ENCODE data around the gene CPNE8. TPM values are rescaled to one million over a fixed set of nuclear protein-coding genes. Genes with fewer than 3 reads are reported as not detected.

The CPNE8 gene
- total RNA-seq, 1 experiment from 2014 or later: 23.6 TPM

DNA sequence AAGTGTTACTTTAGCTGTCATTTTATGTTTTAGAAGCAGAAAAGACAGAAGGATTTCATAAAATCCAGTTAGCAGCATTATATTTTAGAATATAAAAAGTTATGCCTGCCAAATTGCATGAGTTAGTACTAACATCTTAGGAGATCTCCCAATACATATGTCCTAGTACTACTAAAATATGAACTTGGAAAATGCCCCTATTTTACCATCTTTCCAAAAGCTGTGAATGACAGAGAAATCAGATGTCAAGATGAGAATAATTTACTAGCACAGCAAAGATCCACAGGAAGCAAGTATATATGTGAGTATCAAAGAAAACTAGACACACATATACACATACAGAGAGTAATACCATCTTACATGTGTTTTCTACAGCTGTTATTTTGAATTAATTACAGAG lies 196.9 kb downstream of the CPNE8 start:
- no peak overlapping the region for H3K4me3 ChIP-seq (ENCODE audit: low read depth in 2 of 2, low read length in 2 of 2)
- no peak for DNase-seq (ENCODE audit: low read depth, low spot score)
- H3K9me3 ChIP-seq (ENCODE audit: control insufficient read depth, insufficient read depth, low read depth, low read length): no peaks in the 10 kb centered on the region
- BruUV-seq (replicated peaks): no TSS peak
- no peaks in the 10 kb centered on the region for H3K4me1 ChIP-seq (ENCODE audit: control insufficient read depth, insufficient read depth, low read length)
- no peaks in the 10 kb centered on the region for H3K27me3 ChIP-seq (ENCODE audit: control insufficient read depth, insufficient read depth, low read length)
- POLR2A ChIA-PET: no interaction called here
- no peak for TF ChIP-seq TCF7L2 (IDR thresholded peaks at IDR 0.05; ENCODE audit: low read depth, low read length)
- TF ChIP-seq, protein P1, sequence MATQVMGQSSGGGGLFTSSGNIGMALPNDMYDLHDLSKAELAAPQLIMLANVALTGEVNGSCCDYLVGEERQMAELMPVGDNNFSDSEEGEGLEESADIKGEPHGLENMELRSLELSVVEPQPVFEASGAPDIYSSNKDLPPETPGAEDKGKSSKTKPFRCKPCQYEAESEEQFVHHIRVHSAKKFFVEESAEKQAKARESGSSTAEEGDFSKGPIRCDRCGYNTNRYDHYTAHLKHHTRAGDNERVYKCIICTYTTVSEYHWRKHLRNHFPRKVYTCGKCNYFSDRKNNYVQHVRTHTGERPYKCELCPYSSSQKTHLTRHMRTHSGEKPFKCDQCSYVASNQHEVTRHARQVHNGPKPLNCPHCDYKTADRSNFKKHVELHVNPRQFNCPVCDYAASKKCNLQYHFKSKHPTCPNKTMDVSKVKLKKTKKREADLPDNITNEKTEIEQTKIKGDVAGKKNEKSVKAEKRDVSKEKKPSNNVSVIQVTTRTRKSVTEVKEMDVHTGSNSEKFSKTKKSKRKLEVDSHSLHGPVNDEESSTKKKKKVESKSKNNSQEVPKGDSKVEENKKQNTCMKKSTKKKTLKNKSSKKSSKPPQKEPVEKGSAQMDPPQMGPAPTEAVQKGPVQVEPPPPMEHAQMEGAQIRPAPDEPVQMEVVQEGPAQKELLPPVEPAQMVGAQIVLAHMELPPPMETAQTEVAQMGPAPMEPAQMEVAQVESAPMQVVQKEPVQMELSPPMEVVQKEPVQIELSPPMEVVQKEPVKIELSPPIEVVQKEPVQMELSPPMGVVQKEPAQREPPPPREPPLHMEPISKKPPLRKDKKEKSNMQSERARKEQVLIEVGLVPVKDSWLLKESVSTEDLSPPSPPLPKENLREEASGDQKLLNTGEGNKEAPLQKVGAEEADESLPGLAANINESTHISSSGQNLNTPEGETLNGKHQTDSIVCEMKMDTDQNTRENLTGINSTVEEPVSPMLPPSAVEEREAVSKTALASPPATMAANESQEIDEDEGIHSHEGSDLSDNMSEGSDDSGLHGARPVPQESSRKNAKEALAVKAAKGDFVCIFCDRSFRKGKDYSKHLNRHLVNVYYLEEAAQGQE (IDR thresholded peaks at IDR 0.05; ENCODE audit: insufficient read depth in 1 of 2, low read depth in 2 of 2, low read length in 1 of 2): no peak
- TF ChIP-seq POLR2AphosphoS5 (IDR thresholded peaks at IDR 0.05; ENCODE audit: low read depth, low read length): no peak
- no peak for TF ChIP-seq SIN3A (IDR thresholded peaks at IDR 0.05; ENCODE audit: borderline replicate concordance, insufficient read depth, low read depth, low read length)
- TF ChIP-seq, protein P2, sequence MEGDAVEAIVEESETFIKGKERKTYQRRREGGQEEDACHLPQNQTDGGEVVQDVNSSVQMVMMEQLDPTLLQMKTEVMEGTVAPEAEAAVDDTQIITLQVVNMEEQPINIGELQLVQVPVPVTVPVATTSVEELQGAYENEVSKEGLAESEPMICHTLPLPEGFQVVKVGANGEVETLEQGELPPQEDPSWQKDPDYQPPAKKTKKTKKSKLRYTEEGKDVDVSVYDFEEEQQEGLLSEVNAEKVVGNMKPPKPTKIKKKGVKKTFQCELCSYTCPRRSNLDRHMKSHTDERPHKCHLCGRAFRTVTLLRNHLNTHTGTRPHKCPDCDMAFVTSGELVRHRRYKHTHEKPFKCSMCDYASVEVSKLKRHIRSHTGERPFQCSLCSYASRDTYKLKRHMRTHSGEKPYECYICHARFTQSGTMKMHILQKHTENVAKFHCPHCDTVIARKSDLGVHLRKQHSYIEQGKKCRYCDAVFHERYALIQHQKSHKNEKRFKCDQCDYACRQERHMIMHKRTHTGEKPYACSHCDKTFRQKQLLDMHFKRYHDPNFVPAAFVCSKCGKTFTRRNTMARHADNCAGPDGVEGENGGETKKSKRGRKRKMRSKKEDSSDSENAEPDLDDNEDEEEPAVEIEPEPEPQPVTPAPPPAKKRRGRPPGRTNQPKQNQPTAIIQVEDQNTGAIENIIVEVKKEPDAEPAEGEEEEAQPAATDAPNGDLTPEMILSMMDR (IDR thresholded peaks at IDR 0.05): no peak
- CTCF ChIA-PET: no interaction called here
- ATAC-seq: no peak
- H3K36me3 ChIP-seq (ENCODE audit: control insufficient read depth, insufficient read depth, low read length): no peaks in the 10 kb centered on the region
- intact Hi-C loops (cut with micrococcal nuclease; ENCODE audit: unreplicated experiment) (no loop called here), in situ Hi-C loops (cut with HindIII; ENCODE audit: low pct_unique_long_range_greater_than_20kb, low sequenced_read_pairs) (no loop called here)
- H3K27ac ChIP-seq (ENCODE audit: low read length): no peak overlapping the region

DNA sequence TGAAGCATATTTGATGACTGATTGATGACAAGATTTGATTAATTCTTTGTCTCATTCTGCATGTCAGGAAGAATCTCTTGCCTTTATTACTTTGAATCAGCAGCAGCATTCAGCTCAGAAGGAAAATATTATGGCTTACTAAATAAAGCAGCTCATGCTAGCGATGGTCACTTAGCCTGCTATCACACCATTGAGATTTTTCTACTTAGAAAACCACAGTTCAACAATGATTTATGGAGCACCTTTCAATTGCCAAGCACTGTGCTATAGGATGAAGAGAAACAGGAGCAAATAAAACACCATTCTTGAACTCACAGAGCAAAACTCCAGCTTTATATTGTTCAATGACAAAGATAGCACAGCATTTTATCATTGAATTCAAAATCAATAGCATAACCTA lies 197.7 kb downstream of the CPNE8 start:
- in situ Hi-C loops (cut with HindIII; ENCODE audit: low pct_unique_long_range_greater_than_20kb, low sequenced_read_pairs): no loop called here
- TF ChIP-seq TCF7L2 (IDR thresholded peaks at IDR 0.05; ENCODE audit: low read depth, low read length) (no peak), SIN3A (IDR thresholded peaks at IDR 0.05; ENCODE audit: borderline replicate concordance, insufficient read depth, low read depth, low read length) (no peak), POLR2AphosphoS5 (IDR thresholded peaks at IDR 0.05; ENCODE audit: low read depth, low read length) (no peak)
- TF ChIP-seq, protein P2 (IDR thresholded peaks at IDR 0.05): no peak
- TF ChIP-seq, protein P1 (IDR thresholded peaks at IDR 0.05; ENCODE audit: insufficient read depth in 1 of 2, low read depth in 2 of 2, low read length in 1 of 2): no peak

More for the DNA sequence above, 197.7 kb downstream of the CPNE8 start:
- DNase-seq (ENCODE audit: low read depth, low spot score) (no peak), ATAC-seq (no peak)
- Histone ChIP-seq H3K36me3 (ENCODE audit: control insufficient read depth, insufficient read depth, low read length) (no peaks in the 10 kb centered on the region), H3K27me3 (ENCODE audit: control insufficient read depth, insufficient read depth, low read length) (no peaks in the 10 kb centered on the region), H3K9me3 (ENCODE audit: control insufficient read depth, insufficient read depth, low read depth, low read length) (no peaks in the 10 kb centered on the region), H3K4me1 (ENCODE audit: control insufficient read depth, insufficient read depth, low read length) (no peaks in the 10 kb centered on the region), H3K4me3 (ENCODE audit: low read depth in 2 of 2, low read length in 2 of 2) (no peak overlapping the region), H3K27ac (ENCODE audit: low read length) (no peak overlapping the region)
- ChIA-PET CTCF (no interaction called here), POLR2A (interaction anchor here (0.6 to 0.7 kb wide), 2 partner anchors 21 to 122 kb away, joined by 3 to 4 read pairs; no protein-coding TSS in a partner anchor)
- BruUV-seq (replicated peaks): no TSS peak
- intact Hi-C loops (cut with micrococcal nuclease; ENCODE audit: unreplicated experiment): no loop called here

Measured in Panc1 (cell line).